B cell (primary cell): Measurements from ENCODE around the gene TCHHL1.

Source experiments
- EZH2 ChIP-seq: IDR thresholded peaks from 2 replicates; pipeline ENCODE4 v1.6.1; 2012; ENCODE audit warnings: borderline replicate concordance, low read depth, mild to moderate bottlenecking, moderate library complexity, low read length; ENCODE audit not compliant: insufficient read depth, poor library complexity, severe bottlenecking
- TF ChIP-seq, protein P1 (sequence below): fragments of 200-600 bp; IDR thresholded peaks from one replicate; pipeline ENCODE4 v1.8.0; 2022; ENCODE audit warnings: antibody characterized with exemption, mild to moderate bottlenecking

DNA sequence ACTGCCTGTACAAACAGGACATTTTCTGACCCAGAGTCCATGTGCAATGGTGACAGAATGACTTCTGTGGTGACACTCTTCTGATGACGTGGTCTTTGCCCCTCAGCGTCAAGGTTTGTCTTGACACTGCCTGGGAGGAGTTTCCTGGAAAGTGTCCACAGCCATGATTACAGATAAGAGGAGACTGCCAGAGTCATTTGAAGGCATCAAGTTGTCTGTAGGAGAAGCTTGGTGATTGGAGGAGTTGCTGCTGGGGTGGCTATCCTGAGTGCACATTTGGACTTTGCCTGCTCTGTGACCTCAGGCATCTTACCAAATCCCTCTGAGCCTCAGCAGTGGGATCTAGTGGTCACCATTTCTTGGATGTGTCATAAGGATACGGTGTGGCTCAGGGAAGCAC, 17.7 kb downstream of the TCHHL1 start:
- TF ChIP-seq, protein P1, sequence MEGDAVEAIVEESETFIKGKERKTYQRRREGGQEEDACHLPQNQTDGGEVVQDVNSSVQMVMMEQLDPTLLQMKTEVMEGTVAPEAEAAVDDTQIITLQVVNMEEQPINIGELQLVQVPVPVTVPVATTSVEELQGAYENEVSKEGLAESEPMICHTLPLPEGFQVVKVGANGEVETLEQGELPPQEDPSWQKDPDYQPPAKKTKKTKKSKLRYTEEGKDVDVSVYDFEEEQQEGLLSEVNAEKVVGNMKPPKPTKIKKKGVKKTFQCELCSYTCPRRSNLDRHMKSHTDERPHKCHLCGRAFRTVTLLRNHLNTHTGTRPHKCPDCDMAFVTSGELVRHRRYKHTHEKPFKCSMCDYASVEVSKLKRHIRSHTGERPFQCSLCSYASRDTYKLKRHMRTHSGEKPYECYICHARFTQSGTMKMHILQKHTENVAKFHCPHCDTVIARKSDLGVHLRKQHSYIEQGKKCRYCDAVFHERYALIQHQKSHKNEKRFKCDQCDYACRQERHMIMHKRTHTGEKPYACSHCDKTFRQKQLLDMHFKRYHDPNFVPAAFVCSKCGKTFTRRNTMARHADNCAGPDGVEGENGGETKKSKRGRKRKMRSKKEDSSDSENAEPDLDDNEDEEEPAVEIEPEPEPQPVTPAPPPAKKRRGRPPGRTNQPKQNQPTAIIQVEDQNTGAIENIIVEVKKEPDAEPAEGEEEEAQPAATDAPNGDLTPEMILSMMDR = no peak
- TF ChIP-seq EZH2 = no peak
